Measurements from ENCODE around the gene BEST1.

DNA sequence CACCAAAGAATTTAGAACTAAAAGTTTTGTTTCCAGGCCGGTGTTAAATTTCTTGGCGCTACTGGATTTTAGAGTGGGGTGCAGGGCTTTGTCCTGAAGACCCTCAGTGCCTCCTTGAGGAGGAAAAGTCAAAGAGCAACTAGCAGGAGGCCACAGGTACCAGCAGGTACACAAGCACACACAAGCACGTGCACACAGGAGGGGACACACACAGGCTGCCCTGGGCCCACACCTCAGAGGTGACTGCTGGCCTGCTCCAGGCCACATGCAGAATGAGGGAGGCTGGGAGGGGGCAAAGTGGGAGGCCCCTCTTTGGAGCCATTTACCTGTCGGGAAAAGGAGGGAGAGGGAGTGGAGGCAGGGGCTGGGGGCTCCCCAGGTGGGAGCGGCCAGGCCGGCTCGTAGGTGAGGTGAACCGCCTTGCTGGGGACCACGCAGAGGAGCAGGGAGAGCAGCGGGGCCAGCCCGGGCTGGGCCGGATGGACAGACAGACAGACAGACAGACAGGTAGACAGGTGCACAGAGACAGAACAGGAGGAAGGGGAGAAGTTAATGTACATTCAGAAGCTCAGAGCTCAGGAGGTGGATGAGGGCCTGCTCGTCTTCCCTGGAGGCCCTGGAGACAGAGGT lies 45.0 kb upstream of the BEST1 start:
- TF ChIP-seq POLR2AphosphoS5 (IDR thresholded peaks at IDR 0.05; ENCODE audit: low read depth, low read length) (no peak), SIN3A (IDR thresholded peaks at IDR 0.05; ENCODE audit: borderline replicate concordance, insufficient read depth, low read depth, low read length) (no peak)
- TF ChIP-seq, protein P1, sequence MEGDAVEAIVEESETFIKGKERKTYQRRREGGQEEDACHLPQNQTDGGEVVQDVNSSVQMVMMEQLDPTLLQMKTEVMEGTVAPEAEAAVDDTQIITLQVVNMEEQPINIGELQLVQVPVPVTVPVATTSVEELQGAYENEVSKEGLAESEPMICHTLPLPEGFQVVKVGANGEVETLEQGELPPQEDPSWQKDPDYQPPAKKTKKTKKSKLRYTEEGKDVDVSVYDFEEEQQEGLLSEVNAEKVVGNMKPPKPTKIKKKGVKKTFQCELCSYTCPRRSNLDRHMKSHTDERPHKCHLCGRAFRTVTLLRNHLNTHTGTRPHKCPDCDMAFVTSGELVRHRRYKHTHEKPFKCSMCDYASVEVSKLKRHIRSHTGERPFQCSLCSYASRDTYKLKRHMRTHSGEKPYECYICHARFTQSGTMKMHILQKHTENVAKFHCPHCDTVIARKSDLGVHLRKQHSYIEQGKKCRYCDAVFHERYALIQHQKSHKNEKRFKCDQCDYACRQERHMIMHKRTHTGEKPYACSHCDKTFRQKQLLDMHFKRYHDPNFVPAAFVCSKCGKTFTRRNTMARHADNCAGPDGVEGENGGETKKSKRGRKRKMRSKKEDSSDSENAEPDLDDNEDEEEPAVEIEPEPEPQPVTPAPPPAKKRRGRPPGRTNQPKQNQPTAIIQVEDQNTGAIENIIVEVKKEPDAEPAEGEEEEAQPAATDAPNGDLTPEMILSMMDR (IDR thresholded peaks at IDR 0.05), result no peak
- TF ChIP-seq, protein P2, sequence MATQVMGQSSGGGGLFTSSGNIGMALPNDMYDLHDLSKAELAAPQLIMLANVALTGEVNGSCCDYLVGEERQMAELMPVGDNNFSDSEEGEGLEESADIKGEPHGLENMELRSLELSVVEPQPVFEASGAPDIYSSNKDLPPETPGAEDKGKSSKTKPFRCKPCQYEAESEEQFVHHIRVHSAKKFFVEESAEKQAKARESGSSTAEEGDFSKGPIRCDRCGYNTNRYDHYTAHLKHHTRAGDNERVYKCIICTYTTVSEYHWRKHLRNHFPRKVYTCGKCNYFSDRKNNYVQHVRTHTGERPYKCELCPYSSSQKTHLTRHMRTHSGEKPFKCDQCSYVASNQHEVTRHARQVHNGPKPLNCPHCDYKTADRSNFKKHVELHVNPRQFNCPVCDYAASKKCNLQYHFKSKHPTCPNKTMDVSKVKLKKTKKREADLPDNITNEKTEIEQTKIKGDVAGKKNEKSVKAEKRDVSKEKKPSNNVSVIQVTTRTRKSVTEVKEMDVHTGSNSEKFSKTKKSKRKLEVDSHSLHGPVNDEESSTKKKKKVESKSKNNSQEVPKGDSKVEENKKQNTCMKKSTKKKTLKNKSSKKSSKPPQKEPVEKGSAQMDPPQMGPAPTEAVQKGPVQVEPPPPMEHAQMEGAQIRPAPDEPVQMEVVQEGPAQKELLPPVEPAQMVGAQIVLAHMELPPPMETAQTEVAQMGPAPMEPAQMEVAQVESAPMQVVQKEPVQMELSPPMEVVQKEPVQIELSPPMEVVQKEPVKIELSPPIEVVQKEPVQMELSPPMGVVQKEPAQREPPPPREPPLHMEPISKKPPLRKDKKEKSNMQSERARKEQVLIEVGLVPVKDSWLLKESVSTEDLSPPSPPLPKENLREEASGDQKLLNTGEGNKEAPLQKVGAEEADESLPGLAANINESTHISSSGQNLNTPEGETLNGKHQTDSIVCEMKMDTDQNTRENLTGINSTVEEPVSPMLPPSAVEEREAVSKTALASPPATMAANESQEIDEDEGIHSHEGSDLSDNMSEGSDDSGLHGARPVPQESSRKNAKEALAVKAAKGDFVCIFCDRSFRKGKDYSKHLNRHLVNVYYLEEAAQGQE (IDR thresholded peaks at IDR 0.05; ENCODE audit: insufficient read depth in 1 of 2, low read depth in 2 of 2, low read length in 1 of 2), result no peak
